Right lobe of liver (tissue), 6 donors: ENCODE results near the gene ZNF827. TPM values are rescaled to one million over a fixed set of nuclear protein-coding genes. Genes with fewer than 3 reads are reported as not detected.

Source experiments
- ATAC-seq, 4 donors: fragments of 200-7000 bp; cut with Tn5 transposase; one replicate each; pipeline ENCODE4 v1.9.1; 2020; ENCODE audit warnings: mild to moderate bottlenecking in 4 of 4, moderate library complexity in 4 of 4
- DNase-seq, 3 donors: peaks; one replicate each; pipeline ENCODE4 v3.0.0-alpha.2; 2020
- H3K27ac ChIP-seq, 3 donors: fragments of 200-600 bp; one replicate each; pipeline ENCODE4 v1.8.0; 2022
- H3K27me3 ChIP-seq, 2 donors: fragments of 200-600 bp; one replicate each; pipeline ENCODE4 v1.8.0; 2022
- H3K36me3 ChIP-seq, 4 donors: fragments of 200-600 bp; sonication (generic) in 1 of 4; one replicate each; pipeline versions ENCODE4 v1.5.1 to v1.8.0; 2017 to 2022; ENCODE audit warnings: control low read depth in 1 of 4
- H3K4me1 ChIP-seq, 4 donors: fragments of 200-600 bp; sonication (generic) in 1 of 4; one replicate each; pipeline versions ENCODE4 v1.5.1 to v1.8.0; 2017 to 2022; ENCODE audit warnings: control low read depth in 1 of 4
- H3K4me3 ChIP-seq, 3 donors: fragments of 200-600 bp; one replicate each; pipeline ENCODE4 v1.8.0; 2022
- H3K9me3 ChIP-seq, 4 donors: fragments of 200-600 bp; sonication (generic) in 1 of 4; one replicate each; pipeline versions ENCODE4 v1.5.1 to v1.8.0; 2017 to 2022; ENCODE audit warnings: control low read depth in 1 of 4
- CTCF ChIP-seq, 4 donors: fragments of 200-600 bp in 3 of 4; fragments of 450-650 bp in 1 of 4; IDR thresholded peaks; one replicate each; pipeline versions ENCODE4 v1.5.1 to v1.8.0; 2016 to 2022; ENCODE audit warnings: antibody characterized with exemption in 4 of 4, mild to moderate bottlenecking in 2 of 4
- POLR2A ChIP-seq: fragments of 450-650 bp; IDR thresholded peaks from one replicate; pipeline ENCODE4 v1.6.1; 2017; ENCODE audit warnings: antibody characterized with exemption, mild to moderate bottlenecking
- WGBS: methylation state at CpG from one replicate; pipeline ENCODE4 v1.1.6; 2018; ENCODE audit warnings: low coverage, low lambda C conversion rate; ENCODE audit not compliant: insufficient coverage; ENCODE audit errors: missing lambda C conversion rate; 5-methylcytosine and 5-hydroxymethylcytosine counted together
- intact Hi-C, 2 donors: fragments of 100-400 bp; cut with DNase I; formaldehyde crosslinking; loops; one replicate each; pipeline versions ENCODE4 v1.11.2 to v1.14.1; 2022
- total RNA-seq, 6 experiments: library from RNA; depleted of rRNA in 2 of 6; stranded (reverse); fragments of >200 nt in 2 of 6; fragmentation: NEBNext Ultra II Directional in 3 of 6; extraction: Animal tissue kit (Norgen Biotek cat#: 25700) in 3 of 6; gene quantifications; one replicate each; pipeline versions ENCODE4 v1.1.0 to v1.2.4, GENCODE V29; 2016 to 2023
- donor health status: DM: no; HTN: yes; CAD: no.
- donor health status: DM: no; HTN: no; CAD: no.
- donor health status: DM: no; HTN: no; CAD: no.
- donor health status: DM: no; HTN: yes; CAD: no.
- donor health status: DM: no; HTN: yes; CAD: no.

The ZNF827 gene
- total RNA-seq, 6 experiments from 2014 or later, result 0.28 to 1.6 (median 0.68) TPM

GRCh38 chr4:145907812-145908211 is 30.8 kb downstream of the ZNF827 start:
- Histone ChIP-seq H3K4me1 (no peaks in the 10 kb centered on the region), H3K27ac (no peak overlapping the region), H3K4me3 (no peak overlapping the region), H3K27me3 (no peaks in the 10 kb centered on the region), H3K36me3 (no peaks in the 10 kb centered on the region), H3K9me3 (no peaks in the 10 kb centered on the region)
- no peak for ATAC-seq
- intact Hi-C loops, result no loop called here
- no peak for DNase-seq
- WGBS, result 45% methylated on average over 3 of the region's 3 CpGs
- TF ChIP-seq CTCF (IDR thresholded peaks at IDR 0.05) (no peak), POLR2A (no peak)

GRCh38 chr4:145907390-145907789 is 31.2 kb downstream of the ZNF827 start:
- no peaks in the 10 kb centered on the region for H3K27me3 ChIP-seq
- intact Hi-C loops, result no loop called here
- WGBS, result 60% methylated on average over 4 of the region's 4 CpGs
- H3K4me1 ChIP-seq, result no peaks in the 10 kb centered on the region
- no peak overlapping the region for H3K27ac ChIP-seq
- H3K4me3 ChIP-seq, result no peak overlapping the region
- TF ChIP-seq POLR2A (no peak), CTCF (IDR thresholded peaks at IDR 0.05) (no peak)
- no peaks in the 10 kb centered on the region for H3K9me3 ChIP-seq
- DNase-seq (no peak), ATAC-seq (no peak)
- H3K36me3 ChIP-seq, result no peaks in the 10 kb centered on the region

GRCh38 chr4:145904413-145905177 is 34.0 kb downstream of the ZNF827 start:
- intact Hi-C loops, result no loop called here
- no peak overlapping the region for H3K27ac ChIP-seq
- no peak for TF ChIP-seq CTCF (IDR thresholded peaks at IDR 0.05)
- no peak for TF ChIP-seq POLR2A
- H3K9me3 ChIP-seq, result no peaks in the 10 kb centered on the region
- peak in 2 of 4 donors; percentile 9 to 11 for ATAC-seq
- no peaks in the 10 kb centered on the region for H3K36me3 ChIP-seq
- no peak for DNase-seq
- no peaks in the 10 kb centered on the region for H3K27me3 ChIP-seq
- H3K4me1 ChIP-seq, result no peaks in the 10 kb centered on the region
- WGBS, result 59% methylated on average over 3 of the region's 7 CpGs
- no peak overlapping the region for H3K4me3 ChIP-seq

- H3K36me3 ChIP-seq, result no peaks in the 10 kb centered on the region
- intact Hi-C loops, result no loop called here
- H3K27me3 ChIP-seq, result no peaks in the 10 kb centered on the region
- TF ChIP-seq POLR2A (no peak), CTCF (IDR thresholded peaks at IDR 0.05) (no peak)
- no peak overlapping the region for H3K4me3 ChIP-seq
- no peak for DNase-seq
- H3K9me3 ChIP-seq, result no peaks in the 10 kb centered on the region
- H3K27ac ChIP-seq, result no peak overlapping the region
- ATAC-seq, result no peak
- WGBS, result no CpG with 5 or more reads among the region's 13 CpGs
- H3K4me1 ChIP-seq, result no peaks in the 10 kb centered on the region
Observed at GRCh38 chr4:145902522-145902921, 36.1 kb downstream of the ZNF827 start.
